Ammon's horn (tissue), 1 donor: ENCODE data around the gene LDB2.

Source experiments
- DNase-seq: peaks from one replicate; pipeline ENCODE4 v3.0.0-alpha.2; 2016; ENCODE audit warnings: low spot score

LDB2 gene

GRCh38 chr4:16843831-16844508, 54.5 kb downstream of the LDB2 start:
- DNase-seq: no peak

- no peak for DNase-seq
These were observed 60.1 kb downstream of the LDB2 start for GRCh38 chr4:16838226-16838875.

- no peak for DNase-seq
These were observed 61.0 kb downstream of the LDB2 start for GRCh38 chr4:16837475-16837874.

- DNase-seq: no peak
These were observed 62.1 kb downstream of the LDB2 start for GRCh38 chr4:16836324-16836723.

GRCh38 chr4:16835597-16836247, 62.7 kb downstream of the LDB2 start:
- no peak for DNase-seq

GRCh38 chr4:16834814-16835213, 63.6 kb downstream of the LDB2 start:
- no peak for DNase-seq

GRCh38 chr4:16833722-16834121, 64.7 kb downstream of the LDB2 start:
- DNase-seq: no peak

- no peak for DNase-seq
These were observed 68.4 kb downstream of the LDB2 start for GRCh38 chr4:16830081-16830480.

GRCh38 chr4:16827794-16828724, 70.4 kb downstream of the LDB2 start:
- DNase-seq: peak; percentile 21

- no peak for DNase-seq
These were observed 71.4 kb downstream of the LDB2 start for GRCh38 chr4:16827045-16827444.

- no peak for DNase-seq
These were observed 72.0 kb downstream of the LDB2 start for GRCh38 chr4:16826406-16826910.

GRCh38 chr4:16824278-16824806, 74.1 kb downstream of the LDB2 start:
- peak; percentile 43 for DNase-seq

GRCh38 chr4:16820329-16820728, 78.1 kb downstream of the LDB2 start:
- no peak for DNase-seq

GRCh38 chr4:16819652-16820051, 78.8 kb downstream of the LDB2 start:
- DNase-seq: no peak

GRCh38 chr4:16818005-16818404, 80.4 kb downstream of the LDB2 start:
- no peak for DNase-seq

GRCh38 chr4:16817286-16817685, 81.2 kb downstream of the LDB2 start:
- DNase-seq: no peak

- DNase-seq: no peak
These were observed 84.1 kb downstream of the LDB2 start for GRCh38 chr4:16814361-16814760.

- DNase-seq: no peak
These were observed 86.4 kb downstream of the LDB2 start for GRCh38 chr4:16812041-16812440.

GRCh38 chr4:16809943-16810342, 88.5 kb downstream of the LDB2 start:
- DNase-seq: no peak

GRCh38 chr4:16809064-16809463, 89.4 kb downstream of the LDB2 start:
- no peak for DNase-seq

- no peak for DNase-seq
These were observed 91.1 kb downstream of the LDB2 start for GRCh38 chr4:16807355-16807754.

- no peak for DNase-seq
These were observed 93.9 kb downstream of the LDB2 start for GRCh38 chr4:16804581-16804980.
